Measurements from ENCODE around the gene PSKH1. TPM values are rescaled to one million over a fixed set of nuclear protein-coding genes. Genes with fewer than 3 reads are reported as not detected.
A peak's percentile ranks its signal among the peaks of the same experiment; 100 is the strongest.
"Not testable (repeated sequence)": the region's sequence is repeated elsewhere in the genome, so short reads cannot be mapped to it uniquely, and the experiment has no call there.

PSKH1 gene
- total RNA-seq, 2 experiments from 2014 or later: 7.1 to 8.0 TPM

DNA sequence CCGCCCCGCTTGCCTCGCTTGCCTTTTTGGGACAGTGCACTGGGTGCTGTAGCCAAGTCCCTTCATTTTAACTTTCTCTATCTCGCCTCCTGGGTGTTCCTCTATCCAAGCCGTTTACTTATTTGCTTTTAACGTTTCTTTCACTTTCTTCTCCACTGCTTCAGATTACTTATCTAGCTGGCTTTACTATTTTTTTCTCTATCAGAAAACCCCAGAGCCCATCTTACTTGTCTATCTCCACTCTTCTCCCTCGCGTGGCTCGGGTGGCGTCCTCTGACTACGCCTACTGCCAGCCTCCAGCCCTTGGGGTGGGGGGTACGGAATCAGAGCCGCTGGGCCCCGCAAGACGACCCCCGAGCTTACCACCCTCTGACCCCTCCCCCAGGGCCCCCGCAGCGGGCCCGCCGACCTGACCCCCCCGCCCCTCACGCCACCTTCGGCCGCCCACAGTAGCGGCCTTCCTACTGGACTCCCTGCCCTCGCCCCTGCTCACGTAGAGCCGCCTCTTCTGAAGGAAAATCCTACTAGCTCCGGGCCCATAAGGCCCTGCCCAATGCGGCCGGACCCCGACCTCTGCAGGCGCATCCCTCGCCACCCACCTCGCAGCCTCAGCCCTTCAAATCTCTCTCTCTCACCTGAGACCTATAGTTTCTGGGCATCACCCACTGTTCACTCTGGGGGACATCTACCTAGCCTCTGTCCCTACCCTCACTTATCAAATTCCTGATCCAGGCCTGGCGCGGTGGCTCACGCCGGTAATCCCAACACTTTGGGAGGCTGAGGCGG is 76.4 kb downstream of the PSKH1 start:
- Mint-ChIP-seq H3K27me3 (ENCODE audit: low read depth) (no peaks in the 10 kb centered on the region), H3K4me1 (ENCODE audit: low read depth) (peaks cover 10% of the 10 kb centered on the region), H3K36me3 (ENCODE audit: low read depth) (no peaks in the 10 kb centered on the region), H3K27ac (peak overlapping the region; percentile 66), H3K9me3 (no peaks in the 10 kb centered on the region), H3K4me3 (peak overlapping the region; percentile 97)
- CTCF ChIA-PET: interaction anchor here (1.0 to 1.4 kb wide), 4 partner anchors 18 to 35 kb away, joined by 3 to 4 read pairs (median 3); no protein-coding TSS in a partner anchor
- intact Hi-C loops (cut with micrococcal nuclease): loop anchor here (2.0 kb wide), 1 partner anchor 53 kb away; the partner anchor contains the start of genes DDX28 and DUS2
- DNase-seq: no peak

DNA sequence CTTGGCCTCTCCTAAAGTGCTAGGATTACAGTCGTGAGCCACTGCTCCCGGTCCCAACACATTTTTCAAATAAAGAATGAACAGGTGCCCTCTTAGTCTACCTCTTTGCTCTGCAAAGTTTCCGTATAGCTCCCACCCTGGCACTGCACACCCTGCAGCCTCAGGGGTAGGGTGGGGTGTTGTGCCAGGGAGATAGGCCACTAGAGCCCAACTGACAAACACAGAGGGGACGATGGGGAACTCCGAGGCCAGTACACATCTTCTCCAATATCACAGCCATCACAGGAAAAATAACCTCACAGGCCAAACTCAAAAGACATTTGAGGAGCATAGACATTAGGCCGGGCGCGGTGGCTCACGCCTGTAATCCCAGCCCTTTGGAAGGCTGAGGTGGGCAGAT is 78.1 kb downstream of the PSKH1 start:
- Mint-ChIP-seq H3K27me3 (ENCODE audit: low read depth) (no peaks in the 10 kb centered on the region), H3K4me1 (ENCODE audit: low read depth) (peaks cover 10% of the 10 kb centered on the region), H3K9me3 (no peaks in the 10 kb centered on the region), H3K27ac (no peak overlapping the region), H3K4me3 (no peak overlapping the region), H3K36me3 (ENCODE audit: low read depth) (no peaks in the 10 kb centered on the region)
- intact Hi-C loops (cut with micrococcal nuclease): no loop called here
- DNase-seq: no peak
- CTCF ChIA-PET: no interaction called here

DNA sequence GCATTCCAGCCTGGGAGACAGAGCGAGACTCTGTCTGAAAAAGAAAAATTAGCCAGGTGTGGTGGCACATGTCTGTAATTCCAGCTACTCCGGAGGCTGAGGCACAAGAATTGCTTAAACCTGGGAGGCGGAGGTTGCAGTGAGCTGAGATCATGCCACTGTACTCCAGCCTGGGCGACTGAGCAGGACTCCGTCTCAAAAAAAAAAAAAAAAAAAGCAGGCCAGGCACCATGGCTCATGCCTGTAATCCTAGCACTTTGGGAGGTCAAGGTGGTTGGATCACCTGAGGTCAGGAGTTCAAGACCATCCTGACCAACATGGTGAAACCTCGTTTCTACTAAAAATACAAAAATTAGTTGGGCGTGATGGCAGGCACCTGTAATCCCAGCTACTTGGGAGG is 79.2 kb downstream of the PSKH1 start:
- H3K4me1 Mint-ChIP-seq (ENCODE audit: low read depth); intact Hi-C loops (cut with micrococcal nuclease); H3K9me3 Mint-ChIP-seq; H3K4me3 Mint-ChIP-seq; H3K27me3 Mint-ChIP-seq (ENCODE audit: low read depth); H3K36me3 Mint-ChIP-seq (ENCODE audit: low read depth); CTCF ChIA-PET; H3K27ac Mint-ChIP-seq; DNase-seq: not testable (repeated sequence)

DNA sequence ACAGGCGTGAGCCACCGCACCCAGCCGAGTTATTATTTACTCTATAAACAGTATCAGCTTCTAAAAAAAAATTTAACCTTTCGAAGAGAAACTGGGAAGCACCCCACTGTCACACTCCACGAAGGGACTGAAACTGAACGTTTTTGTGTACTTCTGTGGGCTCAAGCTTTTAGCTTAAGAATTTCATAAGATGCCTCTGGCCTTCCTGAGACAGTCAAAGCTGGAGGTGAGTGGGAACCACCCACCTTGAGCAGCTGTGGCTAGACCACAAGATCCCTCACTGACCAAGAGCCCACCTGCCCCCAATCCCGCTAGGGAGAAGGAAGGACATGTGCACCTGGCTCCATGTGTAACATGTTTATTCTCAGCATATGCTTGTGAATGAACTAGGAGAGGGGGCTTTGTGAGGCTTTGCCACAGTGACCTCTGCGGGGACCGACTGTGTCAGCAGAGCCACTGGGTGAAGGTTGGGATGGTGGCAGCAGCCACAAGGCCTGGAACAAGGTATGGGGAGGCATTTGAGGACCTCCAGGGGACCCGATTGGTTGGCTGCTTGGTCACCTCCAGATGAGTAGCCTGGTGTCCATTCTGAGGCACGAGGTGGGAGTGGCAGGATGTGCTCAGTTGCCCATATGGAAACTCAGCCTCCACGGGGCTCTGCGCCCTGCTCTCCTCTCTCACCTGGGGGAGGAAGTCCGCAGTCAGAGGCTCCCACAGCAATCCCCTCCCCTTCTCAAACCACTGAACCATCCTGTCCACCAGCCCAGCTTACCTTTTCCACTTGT is 82.5 kb downstream of the PSKH1 start:
- no peaks in the 10 kb centered on the region for H3K27me3 Mint-ChIP-seq (ENCODE audit: low read depth)
- H3K4me3 Mint-ChIP-seq: no peak overlapping the region
- no peaks in the 10 kb centered on the region for H3K9me3 Mint-ChIP-seq
- CTCF ChIA-PET: interaction anchor here (1.1 kb wide), 2 partner anchors 9 to 65 kb away, joined by 3 to 4 read pairs; no protein-coding TSS in a partner anchor
- intact Hi-C loops (cut with micrococcal nuclease): no loop called here
- no peak overlapping the region for H3K27ac Mint-ChIP-seq
- no peak for DNase-seq
- no peaks in the 10 kb centered on the region for H3K36me3 Mint-ChIP-seq (ENCODE audit: low read depth)
- H3K4me1 Mint-ChIP-seq (ENCODE audit: low read depth): no peaks in the 10 kb centered on the region

DNA sequence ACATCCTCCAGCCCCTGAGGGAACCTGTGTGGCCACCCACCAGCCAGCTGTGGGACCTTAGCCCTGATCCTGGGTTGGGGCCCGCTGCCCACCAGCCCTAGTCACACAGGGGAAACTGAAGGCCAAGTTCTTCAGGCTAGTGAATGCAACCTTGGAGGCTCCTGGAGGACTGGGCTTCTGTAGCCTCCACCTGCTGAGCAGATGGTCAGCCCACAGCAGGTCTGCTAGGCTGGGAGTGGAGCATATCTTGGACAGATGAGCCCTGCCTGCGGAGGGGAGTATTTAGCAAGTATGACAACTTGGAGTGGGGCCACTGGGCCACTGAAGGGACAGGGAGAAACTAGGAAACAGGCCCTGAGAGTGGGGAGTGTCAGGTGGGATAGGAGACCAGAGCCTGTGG is 83.2 kb downstream of the PSKH1 start:
- no peak for DNase-seq
- Mint-ChIP-seq H3K4me1 (ENCODE audit: low read depth) (no peaks in the 10 kb centered on the region), H3K4me3 (no peak overlapping the region), H3K27me3 (ENCODE audit: low read depth) (no peaks in the 10 kb centered on the region), H3K27ac (no peak overlapping the region), H3K36me3 (ENCODE audit: low read depth) (no peaks in the 10 kb centered on the region), H3K9me3 (no peaks in the 10 kb centered on the region)
- CTCF ChIA-PET: interaction anchor here (1.1 kb wide), 2 partner anchors 8 to 64 kb away, joined by 3 to 4 read pairs; no protein-coding TSS in a partner anchor
- intact Hi-C loops (cut with micrococcal nuclease): no loop called here

DNA sequence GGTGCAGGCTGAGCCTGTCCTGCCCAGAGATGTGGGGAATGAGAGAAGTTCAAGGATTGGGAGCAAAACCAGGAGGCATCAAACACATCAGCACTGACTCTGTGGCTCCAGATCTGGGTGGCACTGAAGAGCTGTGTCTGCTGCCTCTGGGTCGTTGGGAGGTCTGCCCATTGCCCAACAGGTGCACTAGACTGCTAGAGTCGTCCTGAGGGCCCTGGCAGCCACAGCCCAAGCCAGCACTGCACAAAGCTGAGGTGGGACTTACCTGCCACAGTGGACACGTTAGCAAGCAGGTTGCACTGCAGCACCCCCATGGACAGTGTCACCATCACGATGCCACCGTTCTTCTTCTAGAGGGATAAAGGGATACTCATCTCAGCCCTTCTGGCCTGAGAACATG is 84.0 kb downstream of the PSKH1 start:
- H3K4me3 Mint-ChIP-seq: no peak overlapping the region
- intact Hi-C loops (cut with micrococcal nuclease): no loop called here
- CTCF ChIA-PET: no interaction called here

DNA sequence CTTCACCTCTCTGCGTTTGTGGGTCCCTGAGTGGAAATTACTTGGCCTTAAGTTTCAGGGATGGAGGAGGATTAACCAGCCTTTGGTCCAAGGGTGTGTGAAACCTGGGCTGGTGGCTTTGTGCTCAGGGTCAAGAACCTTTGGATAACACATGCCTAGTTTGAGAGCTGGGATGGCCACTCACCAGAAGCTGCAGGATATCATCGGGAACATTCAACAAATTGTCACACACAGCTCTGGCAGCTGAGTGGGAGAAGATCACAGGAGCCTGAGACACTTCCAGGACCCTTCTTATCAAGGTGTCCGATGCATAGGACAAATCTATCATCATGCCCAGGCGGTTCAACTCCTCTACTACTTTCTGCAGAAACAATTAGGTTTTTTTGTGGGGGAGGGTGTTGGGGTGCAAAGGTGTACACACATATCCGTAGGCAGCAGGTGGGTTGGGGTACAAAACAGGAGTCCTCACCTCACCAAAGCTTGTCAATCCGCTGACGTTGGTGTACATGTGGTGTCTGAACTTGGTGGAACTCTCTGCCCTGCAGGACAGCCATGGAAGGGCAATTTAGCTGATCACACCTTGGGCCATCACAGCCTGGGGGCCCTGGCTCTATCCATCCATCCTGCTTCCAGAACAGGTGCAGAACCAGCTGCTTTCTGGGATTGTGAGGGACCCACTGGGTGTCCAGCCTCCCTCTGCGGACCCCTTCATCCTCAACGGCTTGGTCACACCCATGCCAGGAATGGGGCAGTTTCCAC is 84.6 kb downstream of the PSKH1 start:
- Mint-ChIP-seq H3K4me3 (no peak overlapping the region), H3K27ac (no peak overlapping the region), H3K9me3 (no peaks in the 10 kb centered on the region), H3K36me3 (ENCODE audit: low read depth) (no peaks in the 10 kb centered on the region), H3K27me3 (ENCODE audit: low read depth) (no peaks in the 10 kb centered on the region), H3K4me1 (ENCODE audit: low read depth) (no peaks in the 10 kb centered on the region)
- intact Hi-C loops (cut with micrococcal nuclease): no loop called here
- DNase-seq: no peak
- CTCF ChIA-PET: no interaction called here

More for the DNA sequence above, 84.0 kb downstream of the PSKH1 start:
- H3K9me3 Mint-ChIP-seq: no peaks in the 10 kb centered on the region
- H3K27ac Mint-ChIP-seq: no peak overlapping the region
- H3K27me3 Mint-ChIP-seq (ENCODE audit: low read depth): no peaks in the 10 kb centered on the region
- H3K4me1 Mint-ChIP-seq (ENCODE audit: low read depth): no peaks in the 10 kb centered on the region
- no peak for DNase-seq
- H3K36me3 Mint-ChIP-seq (ENCODE audit: low read depth): no peaks in the 10 kb centered on the region

Other genes starting within 250 kb of the PSKH1 start
- 100 to 1,000 TPM; 123 to 130 TPM for gene CARMIL2, start 248.1 kb upstream of the PSKH1 start, total RNA-seq
- 10 to 100 TPM; 49.2 to 54.9 TPM for gene ACD, start 233.0 kb upstream of the PSKH1 start, total RNA-seq
- gene PARD6A, start 232.3 kb upstream of the PSKH1 start, total RNA-seq: 1 to 10 TPM; 7.3 to 8.4 TPM
- gene ENKD1, start 226.5 kb upstream of the PSKH1 start, total RNA-seq: 1 to 10 TPM; 6.7 to 7.3 TPM
- gene C16orf86, start 226.4 kb upstream of the PSKH1 start, total RNA-seq: 1 to 10 TPM; 3.2 to 3.6 TPM
- gene GFOD2, start 173.9 kb upstream of the PSKH1 start, total RNA-seq: 1 to 10 TPM; 7.3 to 8.2 TPM
- gene RANBP10, start 86.7 kb upstream of the PSKH1 start, total RNA-seq: 10 to 100 TPM; 12.4 to 16.1 TPM
- under 1 TPM; 0.35 to 0.50 TPM for gene TSNAXIP1, start 86.4 kb upstream of the PSKH1 start, total RNA-seq
- gene THAP11, start 50.9 kb upstream of the PSKH1 start, total RNA-seq: 10 to 100 TPM; 19.9 to 20.6 TPM
- gene NUTF2, start 46.3 kb upstream of the PSKH1 start, total RNA-seq: 100 to 1,000 TPM; 165 to 171 TPM
- gene CENPT, start 45.6 kb upstream of the PSKH1 start, total RNA-seq: 10 to 100 TPM; 43.7 to 45.8 TPM
- gene EDC4, start 20.2 kb upstream of the PSKH1 start, total RNA-seq: 10 to 100 TPM; 72.2 to 78.7 TPM
- gene NRN1L, start 8.4 kb upstream of the PSKH1 start, total RNA-seq: not detected
- 1 to 10 TPM; 1.5 to 1.8 TPM for gene CTRL, start 38.6 kb downstream of the PSKH1 start, total RNA-seq
- 100 to 1,000 TPM; 138 to 147 TPM for gene PSMB10, start 43.6 kb downstream of the PSKH1 start, total RNA-seq
- 10 to 100 TPM in 1 of 2 experiments, 1 to 10 TPM in 1; 9.1 to 10.0 TPM for gene LCAT, start 50.9 kb downstream of the PSKH1 start, total RNA-seq
- gene SLC12A4, start 75.4 kb downstream of the PSKH1 start, total RNA-seq: 10 to 100 TPM; 24.3 to 28.9 TPM
- gene DPEP3, start 87.2 kb downstream of the PSKH1 start, total RNA-seq: under 1 TPM in 1 of 2 experiments, not detected in 1; 0.19 TPM
- gene DPEP2, start 106.2 kb downstream of the PSKH1 start, total RNA-seq: 1 to 10 TPM; 3.1 to 3.8 TPM
- not detected for gene DPEP2NB, start 122.7 kb downstream of the PSKH1 start, total RNA-seq
- gene DDX28, start 130.0 kb downstream of the PSKH1 start, total RNA-seq: 1 to 10 TPM; 9.4 to 9.7 TPM
- gene DUS2, start 130.0 kb downstream of the PSKH1 start, total RNA-seq: 10 to 100 TPM; 22.9 to 25.2 TPM
- gene NFATC3, start 192.1 kb downstream of the PSKH1 start, total RNA-seq: 10 to 100 TPM; 49.1 to 50.3 TPM